HS-5 (cell line): ENCODE results near the gene CDH23.

Experiments used
- DNase-seq: peaks from one replicate; pipeline ENCODE4 v3.0.0-alpha.2; 2012; ENCODE audit warnings: low read depth

CDH23 gene

DNA sequence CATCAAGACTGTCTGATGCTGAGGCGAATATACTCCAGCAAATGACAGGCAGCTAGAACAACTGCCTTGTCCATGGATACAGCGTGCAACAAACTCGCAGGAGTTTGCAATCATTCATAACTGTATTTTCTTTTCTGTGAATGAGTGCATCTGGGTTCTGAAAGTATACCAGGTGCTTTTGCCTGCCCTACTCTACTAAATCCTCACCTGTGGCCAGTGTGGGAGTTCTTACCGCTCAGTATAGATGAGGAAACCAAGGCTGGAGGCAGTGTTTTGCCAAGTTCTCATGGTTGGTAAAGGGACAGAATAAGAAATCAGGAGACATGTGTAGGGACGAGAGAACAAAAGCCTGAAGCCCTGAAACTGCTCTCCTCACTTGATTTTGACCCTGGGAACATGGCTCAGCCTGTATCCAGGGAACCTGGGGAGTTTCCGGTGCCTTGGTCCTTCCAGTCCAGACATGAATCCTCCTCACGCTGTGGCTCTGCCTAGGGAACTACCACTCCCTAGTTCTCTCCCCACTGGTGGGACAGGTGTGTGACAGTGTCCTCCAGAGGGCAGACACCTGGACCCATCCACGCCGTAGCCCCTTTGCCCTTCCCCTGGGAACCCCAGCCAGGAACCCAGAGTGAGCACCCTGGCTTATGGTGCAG, 142.0 kb downstream of the CDH23 start:
- no peak for DNase-seq

DNA sequence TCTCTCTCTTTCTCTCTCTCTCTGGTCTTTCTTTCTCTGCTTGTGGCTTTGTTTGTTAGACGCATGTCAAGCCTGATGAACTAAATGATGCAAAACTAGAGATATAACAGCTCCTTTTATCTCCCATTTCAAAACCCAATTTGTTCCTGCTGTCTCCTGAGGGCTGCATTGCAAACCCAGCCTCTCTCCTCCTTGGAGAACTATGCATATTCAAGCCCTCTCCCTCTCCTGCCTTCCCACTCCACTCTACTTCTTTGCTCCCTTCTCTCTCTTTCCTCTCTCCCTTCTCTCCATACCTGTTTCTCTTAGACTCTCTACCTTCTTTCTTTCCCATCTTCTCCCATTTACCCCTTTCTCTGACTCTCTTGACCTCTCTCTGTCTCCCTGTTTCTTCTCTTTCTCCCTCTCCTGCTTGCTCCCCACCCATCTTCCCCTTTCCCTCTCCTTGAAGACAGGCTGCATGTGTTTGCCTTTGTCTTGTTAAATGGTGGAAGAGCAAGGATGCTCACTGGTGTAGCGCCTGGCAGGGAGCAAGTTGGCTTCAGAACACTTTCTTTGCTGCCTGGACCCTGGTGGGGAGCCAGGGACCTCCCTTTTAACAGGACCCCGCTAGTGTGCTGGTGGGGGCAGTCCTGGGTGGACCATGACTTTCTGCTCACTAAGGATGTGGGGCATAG, 142.9 kb downstream of the CDH23 start:
- DNase-seq, result no peak

DNA sequence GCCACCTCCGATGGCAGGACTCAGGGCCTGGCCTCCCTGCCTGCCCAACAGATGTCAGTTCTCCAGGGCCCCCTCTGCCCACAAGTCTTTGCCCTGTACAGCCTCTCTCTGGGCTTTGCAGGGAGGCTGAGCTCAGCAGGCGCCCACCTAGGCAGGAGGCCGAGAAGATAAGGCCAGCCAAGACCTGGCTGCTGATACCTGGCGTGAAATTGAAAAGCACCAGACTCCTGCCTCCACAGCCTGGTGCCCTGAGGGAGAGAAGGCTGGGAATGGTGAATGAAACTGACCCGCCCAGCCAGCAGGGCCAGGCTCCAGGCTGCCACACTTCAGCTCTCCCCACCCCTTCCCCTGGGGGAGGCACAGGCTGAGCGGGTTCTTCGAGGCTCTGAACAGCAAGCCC, 145.8 kb downstream of the CDH23 start:
- DNase-seq, result no peak

GRCh38 chr10:71543608-71544170, 147.0 kb downstream of the CDH23 start:
- no peak for DNase-seq

DNA sequence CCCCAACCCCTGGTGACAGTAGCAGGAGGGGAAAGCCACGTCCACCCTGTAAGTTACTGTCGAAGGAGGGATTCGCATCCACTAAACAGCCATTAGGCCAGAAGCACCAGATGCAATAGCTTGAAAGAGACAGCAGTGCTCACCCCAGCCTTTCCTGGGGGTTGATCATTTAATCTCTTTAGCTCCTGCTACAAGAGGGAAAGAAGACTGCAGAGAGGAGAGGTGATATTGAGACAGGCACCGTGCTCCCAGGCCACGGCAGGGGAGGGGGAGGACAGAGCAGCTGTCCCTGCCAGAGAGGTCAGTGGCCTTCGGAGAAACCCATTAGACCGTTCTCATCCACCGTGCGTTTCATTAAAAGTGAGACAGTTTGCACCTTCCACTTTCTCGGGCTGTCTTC, 148.3 kb downstream of the CDH23 start:
- no peak for DNase-seq

- DNase-seq, result no peak
These were observed 149.5 kb downstream of the CDH23 start for GRCh38 chr10:71546220-71546619.

DNA sequence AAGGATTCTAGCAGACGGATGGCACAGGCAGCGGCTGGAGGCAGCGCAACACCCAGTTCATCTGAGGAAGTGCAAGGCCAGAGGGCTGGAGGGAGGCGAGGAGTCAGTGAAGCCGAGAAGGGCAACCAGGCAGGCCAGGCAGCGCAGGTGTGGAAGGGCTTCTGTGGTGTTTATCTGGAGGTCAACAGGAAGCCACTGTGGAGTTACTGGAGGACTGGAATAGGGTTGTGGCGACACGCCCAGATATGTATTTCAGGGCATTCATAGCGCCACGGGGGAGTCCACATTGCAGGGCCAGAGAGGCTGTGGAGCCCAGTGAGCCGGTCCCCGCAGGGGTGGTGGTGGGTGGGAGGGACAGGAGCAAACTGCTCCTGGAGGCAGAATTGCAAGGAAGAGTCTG, 150.6 kb downstream of the CDH23 start:
- DNase-seq, result no peak

DNA sequence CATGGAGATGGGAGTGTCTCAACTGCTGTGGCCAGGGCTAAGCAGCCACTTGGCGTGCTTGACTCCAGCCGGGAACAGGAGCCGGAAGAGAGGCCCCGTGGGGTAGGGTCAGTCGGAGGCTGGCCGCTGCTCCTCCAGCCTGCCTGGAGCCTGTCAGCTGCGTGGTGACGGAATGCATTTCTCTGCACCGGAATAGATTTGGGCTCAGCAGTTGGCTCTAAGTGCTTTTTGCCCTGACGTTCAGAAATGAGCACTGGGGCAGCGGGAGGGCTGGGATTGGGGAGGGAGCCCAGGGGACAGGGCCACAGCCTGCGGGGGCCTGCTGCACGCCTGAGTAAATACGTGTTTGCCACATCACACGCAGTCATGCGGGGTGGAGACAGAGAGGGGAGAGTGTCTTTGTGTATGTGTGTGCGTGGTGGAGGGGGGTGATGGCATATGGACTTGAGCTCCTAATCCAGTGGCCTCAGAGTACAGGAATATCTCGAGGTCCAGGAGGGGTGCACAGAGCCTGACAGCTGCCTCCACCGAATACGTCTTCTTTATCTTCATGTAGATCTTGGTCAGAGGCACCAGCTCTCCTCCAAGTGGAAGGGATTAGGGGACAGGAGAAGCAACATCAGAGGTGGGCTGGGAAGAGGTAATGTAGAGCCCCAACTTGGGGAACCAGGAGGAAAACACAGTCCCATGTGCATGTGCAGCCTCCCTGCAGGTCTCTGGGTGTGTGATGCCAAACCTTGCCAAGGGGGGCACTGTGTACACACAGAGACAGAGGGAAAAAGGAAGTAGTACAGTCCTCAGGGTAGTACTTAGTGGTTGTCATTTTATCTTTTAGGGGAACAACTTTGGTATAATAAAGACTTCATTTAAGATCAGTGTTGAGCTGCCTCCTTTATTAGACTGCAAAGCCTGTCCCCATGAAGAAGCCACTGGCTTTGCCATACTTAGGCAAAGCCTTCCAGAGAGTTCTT, 151.4 kb downstream of the CDH23 start:
- no peak for DNase-seq

- DNase-seq, result no peak
These were observed 153.2 kb downstream of the CDH23 start for GRCh38 chr10:71549766-71550533.

GRCh38 chr10:71550628-71551027, 153.9 kb downstream of the CDH23 start:
- DNase-seq, result no peak

- DNase-seq, result no peak
These were observed 155.2 kb downstream of the CDH23 start for GRCh38 chr10:71551970-71552369.

GRCh38 chr10:71553432-71553831, 156.7 kb downstream of the CDH23 start:
- no peak for DNase-seq

GRCh38 chr10:71554671-71555070, 158.0 kb downstream of the CDH23 start:
- no peak for DNase-seq

DNA sequence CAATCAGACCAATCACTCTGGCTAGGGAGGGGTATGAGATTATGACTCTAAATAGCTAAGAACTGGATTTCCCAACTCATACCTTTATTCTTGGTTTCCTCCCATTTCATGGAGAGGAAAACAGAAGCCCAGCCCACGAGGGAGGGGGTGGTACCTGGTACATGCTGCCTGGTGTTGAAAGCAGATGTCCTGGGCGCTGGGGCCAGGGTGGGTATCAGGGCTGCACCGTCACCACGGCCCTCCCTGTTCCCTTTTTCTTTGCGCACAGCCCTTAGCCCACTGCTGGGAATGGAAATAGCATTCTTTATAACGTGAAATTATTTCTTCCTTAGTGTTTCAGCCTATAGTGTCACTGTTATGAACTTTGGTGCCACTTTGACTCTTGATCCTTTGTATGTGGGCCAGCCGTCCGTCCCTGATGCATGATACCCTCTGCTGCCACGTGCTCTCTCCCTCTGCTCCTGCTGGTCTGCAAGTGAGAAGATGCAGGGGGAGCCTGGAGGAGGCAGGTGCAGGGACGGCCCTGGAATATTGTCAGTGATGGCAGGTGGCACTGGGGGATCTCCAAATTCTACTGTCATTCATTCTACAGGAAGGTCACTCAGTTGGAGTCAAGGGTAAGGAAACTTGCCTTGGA, 158.5 kb downstream of the CDH23 start:
- DNase-seq, result no peak

DNA sequence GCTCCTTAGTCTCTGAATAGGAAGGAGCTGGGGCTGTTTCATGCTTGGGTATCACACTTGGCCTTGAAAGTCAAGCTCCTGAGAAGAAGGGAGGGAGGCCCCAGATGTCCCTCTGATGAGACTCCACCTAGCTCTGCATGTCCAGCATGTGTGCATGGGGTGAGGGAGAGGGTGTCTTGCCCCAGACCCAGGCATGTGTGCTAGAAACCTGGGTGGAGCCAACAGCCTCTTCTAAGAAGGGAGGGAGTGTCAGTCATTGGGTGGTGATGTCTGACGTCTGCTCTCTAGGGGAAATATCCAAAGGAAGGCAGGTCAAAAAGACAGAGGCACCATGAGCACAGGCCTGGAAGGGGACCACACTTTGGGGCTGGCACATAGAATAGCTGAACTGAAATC, 159.0 kb downstream of the CDH23 start:
- DNase-seq, result no peak

- DNase-seq, result no peak
These were observed 162.3 kb downstream of the CDH23 start for GRCh38 chr10:71558991-71559390.

- no peak for DNase-seq
These were observed 164.4 kb downstream of the CDH23 start for GRCh38 chr10:71561003-71561574.

GRCh38 chr10:71562181-71562580, 165.5 kb downstream of the CDH23 start:
- DNase-seq, result no peak

DNA sequence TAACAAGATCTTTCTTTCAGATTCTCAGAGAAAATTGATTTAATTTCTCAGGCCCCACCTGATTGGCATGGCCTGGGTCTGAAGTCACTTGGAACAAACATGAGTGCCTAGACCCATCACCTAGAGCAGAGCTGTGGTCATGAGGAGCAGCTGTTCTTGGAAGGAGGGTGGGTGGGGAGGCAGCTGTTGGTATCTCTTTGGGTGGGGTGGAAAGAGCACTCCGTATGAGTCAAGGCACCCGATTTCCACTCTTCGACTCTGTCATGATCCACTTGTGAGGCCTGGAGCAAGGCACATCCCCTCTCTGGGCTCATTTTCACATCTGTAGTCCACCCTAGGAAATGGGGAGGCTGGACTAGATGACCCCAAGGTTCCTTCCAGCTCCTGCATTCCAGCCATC, 166.2 kb downstream of the CDH23 start:
- no peak for DNase-seq

DNA sequence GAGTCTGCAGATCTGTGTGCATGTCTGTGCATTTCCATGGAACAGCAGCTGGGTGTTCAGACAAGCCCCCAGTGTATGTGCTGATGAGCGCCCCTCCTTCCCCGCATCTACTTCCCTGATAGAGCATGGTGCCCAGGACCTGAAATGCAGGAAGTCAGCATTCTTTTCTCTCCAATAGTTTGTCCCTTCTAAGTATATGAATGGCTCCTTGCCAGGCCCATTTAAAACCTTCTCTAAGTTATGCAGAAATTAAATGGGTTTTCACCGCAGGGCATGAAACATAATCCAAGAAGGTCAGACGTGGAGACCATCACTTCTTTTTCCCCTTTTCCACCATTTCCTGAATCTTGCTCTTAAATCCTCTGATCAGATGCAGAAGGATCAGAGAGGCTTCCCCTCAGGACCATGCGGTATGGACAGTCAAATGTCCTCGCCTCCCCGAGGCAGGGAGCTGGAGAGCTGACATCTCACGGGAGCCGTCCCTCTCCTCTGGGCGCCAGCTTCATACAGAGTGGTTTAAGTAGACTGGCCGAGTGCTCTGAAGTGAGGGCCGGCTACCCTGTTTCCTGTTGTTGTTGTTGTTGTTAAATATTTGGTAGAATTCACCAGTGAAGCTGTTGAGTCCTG, 167.6 kb downstream of the CDH23 start:
- DNase-seq, result no peak
